Coronary artery (tissue), 2 donors: Measurements from ENCODE around the gene SORT1.

Experiments
- DNase-seq: peaks from one replicate; pipeline ENCODE4 v3.0.0-alpha.2; 2017; ENCODE audit warnings: low spot score
- H3K27ac ChIP-seq, 2 donors: fragments of 200-600 bp; sonication (generic); one replicate each; pipeline ENCODE4 v1.5.1; 2016 to 2019
- H3K4me3 ChIP-seq: fragments of 200-600 bp; sonication (generic); 2 replicates; pipeline ENCODE4 v1.5.1; 2016; ENCODE audit warnings: mild to moderate bottlenecking, moderate library complexity
- CTCF ChIP-seq: fragments of 200-600 bp; sonication (generic); IDR thresholded peaks from one replicate; pipeline ENCODE4 v1.5.1; 2019; ENCODE audit warnings: antibody characterized with exemption

SORT1 gene

GRCh38 chr1:109370712-109371340 lies 26.9 kb downstream of the SORT1 start:
- Histone ChIP-seq H3K4me3 (peak overlapping the region; percentile 42), H3K27ac (peak overlapping the region; percentile 87 to 91)
- no peak for TF ChIP-seq CTCF
- no peak for DNase-seq

- DNase-seq, result no peak
- H3K27ac ChIP-seq, result peak overlapping the region; percentile 87 to 91
- H3K4me3 ChIP-seq, result peak overlapping the region; percentile 2
- no peak for TF ChIP-seq CTCF
Measured at GRCh38 chr1:109369167-109369746, 28.5 kb downstream of the SORT1 start.

DNA sequence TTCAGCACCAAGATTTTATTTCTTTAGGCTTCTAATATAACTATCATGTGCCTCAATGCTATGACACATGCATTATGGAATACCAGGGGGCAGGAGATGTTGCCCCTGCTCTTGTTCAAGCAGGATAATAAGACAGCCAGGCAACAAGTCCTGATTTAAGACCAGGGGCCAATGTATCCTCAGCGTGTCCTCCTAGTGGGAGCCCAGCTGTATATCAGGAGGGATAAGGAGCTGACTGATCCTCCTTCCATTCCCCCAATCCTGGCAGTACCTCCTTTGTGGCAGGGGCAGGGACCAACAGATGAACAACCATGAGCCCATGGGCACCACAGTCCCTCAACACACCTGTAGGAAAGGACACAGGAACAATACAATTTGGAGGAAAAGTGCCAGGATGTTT lies 29.3 kb downstream of the SORT1 start:
- Histone ChIP-seq H3K4me3 (no peak overlapping the region), H3K27ac (peak overlapping the region; percentile 87 to 91)
- no peak for DNase-seq
- no peak for TF ChIP-seq CTCF

- no peak for DNase-seq
- no peak for TF ChIP-seq CTCF
- Histone ChIP-seq H3K27ac (peak overlapping the region; percentile 79 to 87), H3K4me3 (no peak overlapping the region)
Measured at GRCh38 chr1:109367626-109368025, 30.1 kb downstream of the SORT1 start.

GRCh38 chr1:109365642-109366204 lies 32.0 kb downstream of the SORT1 start:
- no peak for DNase-seq
- H3K4me3 ChIP-seq, result no peak overlapping the region
- TF ChIP-seq CTCF, result no peak
- peak overlapping the region; percentile 79 to 87 for H3K27ac ChIP-seq

DNA sequence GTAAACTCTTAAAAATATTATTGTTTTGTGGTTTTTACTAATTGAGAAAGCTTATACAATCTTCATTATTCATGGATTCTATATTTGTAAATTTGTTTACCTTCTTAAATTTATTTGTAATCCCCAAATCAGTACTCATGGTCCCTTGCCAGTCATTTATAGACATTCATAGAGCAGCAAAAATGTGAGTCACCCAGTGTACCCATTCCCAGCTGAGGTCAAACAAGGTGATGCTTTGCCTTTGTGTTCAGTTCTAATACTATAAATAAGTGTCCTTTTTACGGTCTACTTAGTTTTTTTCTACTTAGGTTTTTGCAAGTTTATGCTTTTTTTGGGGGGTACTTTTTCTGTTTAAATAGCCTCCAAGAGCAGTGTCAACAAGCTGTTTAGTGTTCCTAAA lies 36.1 kb downstream of the SORT1 start:
- Histone ChIP-seq H3K4me3 (no peak overlapping the region), H3K27ac (peak overlapping the region; percentile 55 to 59)
- no peak for TF ChIP-seq CTCF
- no peak for DNase-seq

DNA sequence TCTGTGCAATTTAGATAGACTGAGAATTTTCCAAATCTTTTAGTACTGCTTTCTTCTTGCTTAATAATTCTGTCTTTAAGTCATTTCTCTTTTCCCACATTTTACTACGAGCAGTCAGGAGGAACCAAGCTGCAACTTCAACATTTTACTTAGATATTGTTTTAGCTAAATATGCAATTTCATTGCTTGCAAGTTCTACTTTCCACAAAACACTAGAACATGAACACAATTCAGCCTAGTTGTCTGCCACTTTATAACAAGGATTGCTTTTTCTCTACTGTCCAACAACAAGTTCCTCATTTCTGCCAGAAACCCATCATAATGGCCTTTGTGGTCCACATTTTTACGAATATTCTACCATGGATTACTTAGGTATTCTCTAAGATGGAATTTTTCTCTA lies 36.6 kb downstream of the SORT1 start:
- peak overlapping the region; percentile 55 to 70 for H3K27ac ChIP-seq
- no peak overlapping the region for H3K4me3 ChIP-seq
- no peak for DNase-seq
- TF ChIP-seq CTCF, result no peak
